Glomerular visceral epithelial cell (primary cell): ENCODE results near the gene ATP11A.

Source experiments
- DNase-seq: peaks from one replicate; pipeline ENCODE4 v3.0.0-alpha.2; 2016; ENCODE audit errors: extremely low spot score

The ATP11A gene

DNA sequence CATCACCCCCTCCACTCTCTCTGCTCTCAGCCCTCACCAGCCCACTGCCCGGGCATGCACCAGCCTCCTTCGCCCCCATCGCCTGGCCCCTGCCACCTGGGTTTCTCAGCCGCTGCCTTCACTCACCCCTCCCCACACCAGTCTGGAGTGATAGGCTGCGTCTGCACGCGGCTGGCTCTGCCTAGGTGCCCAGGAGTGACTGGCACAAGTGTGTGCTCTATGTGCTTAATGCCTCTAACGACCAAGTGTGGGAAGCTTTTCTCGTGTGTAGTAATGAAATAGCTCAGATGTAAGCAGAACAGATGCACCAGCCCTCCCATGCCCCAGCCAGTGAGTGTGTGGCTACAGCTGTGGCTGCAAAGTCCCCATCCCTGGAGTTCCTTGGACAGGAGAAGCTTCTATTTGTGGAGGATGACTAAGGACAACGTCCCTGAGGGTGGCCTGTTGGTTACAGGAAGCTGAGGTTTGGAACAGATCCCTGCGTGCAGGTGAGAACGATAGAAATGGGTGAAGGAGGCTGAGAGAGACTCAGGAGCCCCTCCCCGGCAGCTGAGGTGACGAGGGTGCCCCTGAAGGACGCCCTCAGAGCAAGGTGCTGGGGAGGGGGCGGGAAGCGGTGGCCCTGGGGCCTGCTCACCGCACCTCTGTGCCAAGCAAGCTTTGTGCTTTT is 35.6 kb downstream of the ATP11A start:
- peak; percentile 59 for DNase-seq

DNA sequence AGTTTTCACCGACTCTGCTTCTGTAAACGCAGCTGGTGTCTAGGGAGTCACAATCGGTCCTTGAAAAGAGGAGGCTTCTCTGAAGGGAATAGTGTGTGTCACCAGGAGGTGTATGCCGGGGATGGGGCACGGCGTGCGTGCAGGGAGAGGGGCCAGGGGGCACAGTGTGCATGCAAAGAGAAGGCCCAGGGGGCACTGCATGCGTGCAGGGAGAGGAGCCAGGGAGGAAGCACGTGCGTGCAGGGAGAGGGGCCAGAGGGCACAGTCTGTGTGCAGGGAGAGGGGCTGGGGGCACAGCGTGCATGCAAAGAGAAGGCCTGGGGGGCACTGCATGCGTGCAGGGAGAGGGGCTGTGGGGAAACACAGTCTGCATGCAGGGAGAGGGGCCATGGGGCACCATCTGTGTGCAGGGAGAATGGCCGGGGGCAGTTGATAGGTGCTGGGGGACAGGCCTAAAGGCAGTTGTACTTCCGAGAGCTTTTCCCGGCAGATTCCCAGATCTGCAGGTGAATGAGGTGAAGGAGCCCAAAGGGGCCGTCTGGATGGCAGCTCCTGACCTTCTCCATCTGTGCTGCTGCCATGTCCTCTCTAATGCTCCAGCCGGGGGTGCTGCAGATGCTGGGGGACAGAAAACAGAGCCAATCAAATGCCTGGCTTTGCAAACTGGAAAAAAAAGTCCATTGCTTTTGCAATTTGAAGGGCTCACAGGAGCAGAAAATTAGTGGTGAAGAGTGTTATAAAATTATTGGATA is 36.4 kb downstream of the ATP11A start:
- no peak for DNase-seq

DNA sequence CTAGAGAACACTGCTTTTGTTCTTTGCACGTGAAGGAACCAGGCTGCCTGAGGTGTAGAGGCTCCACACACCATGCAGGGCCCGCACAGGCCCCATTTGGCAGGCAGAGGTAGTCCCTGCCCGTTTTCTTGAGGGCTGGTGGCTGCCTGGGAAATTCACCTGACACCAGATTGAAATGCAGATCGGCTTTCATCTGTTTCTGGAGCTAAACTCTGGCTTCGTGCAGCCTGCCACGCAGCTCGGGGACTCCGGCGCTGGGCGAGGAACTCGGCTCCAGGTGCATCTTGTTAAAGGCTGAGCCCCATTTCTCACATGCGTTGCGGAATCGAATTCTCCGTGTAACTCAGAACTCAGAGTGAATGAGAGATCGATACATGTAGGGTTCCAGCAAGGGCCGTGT is 37.7 kb downstream of the ATP11A start:
- DNase-seq: no peak

DNA sequence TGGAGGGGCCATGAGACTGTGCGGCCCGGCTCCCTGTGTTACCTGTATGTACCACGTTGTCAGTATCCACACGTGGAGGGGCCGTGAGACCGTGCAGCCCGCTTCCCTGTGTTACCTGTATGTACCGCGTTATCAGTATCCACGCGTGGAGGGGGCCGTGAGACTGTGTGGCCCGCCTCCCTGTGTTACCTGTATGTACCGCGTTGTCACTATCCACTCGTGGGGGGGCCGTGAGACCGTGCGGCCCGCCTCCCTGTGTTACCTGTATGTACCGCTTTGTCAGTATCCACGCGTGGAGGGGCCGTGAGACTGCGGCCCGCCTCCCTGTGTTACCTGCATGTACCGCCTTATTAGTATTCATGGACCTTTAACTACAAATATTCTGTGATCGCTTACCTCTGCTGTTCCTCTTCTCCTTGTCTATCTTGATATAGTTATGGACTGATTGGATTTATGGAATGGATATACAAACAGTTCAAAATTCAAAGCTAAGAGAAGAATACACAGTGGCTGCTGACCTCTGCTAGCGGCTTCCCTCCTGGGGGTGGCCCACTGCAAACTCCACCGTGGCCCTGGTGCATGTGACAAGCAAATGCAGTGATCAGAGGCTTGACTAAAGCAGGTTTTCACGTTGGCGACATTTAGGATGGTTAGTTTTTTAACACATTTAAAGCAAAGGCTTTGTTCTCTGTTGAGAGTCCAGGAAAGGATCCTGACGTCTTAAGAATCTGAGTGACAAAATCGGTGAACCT is 38.7 kb downstream of the ATP11A start:
- no peak for DNase-seq

DNA sequence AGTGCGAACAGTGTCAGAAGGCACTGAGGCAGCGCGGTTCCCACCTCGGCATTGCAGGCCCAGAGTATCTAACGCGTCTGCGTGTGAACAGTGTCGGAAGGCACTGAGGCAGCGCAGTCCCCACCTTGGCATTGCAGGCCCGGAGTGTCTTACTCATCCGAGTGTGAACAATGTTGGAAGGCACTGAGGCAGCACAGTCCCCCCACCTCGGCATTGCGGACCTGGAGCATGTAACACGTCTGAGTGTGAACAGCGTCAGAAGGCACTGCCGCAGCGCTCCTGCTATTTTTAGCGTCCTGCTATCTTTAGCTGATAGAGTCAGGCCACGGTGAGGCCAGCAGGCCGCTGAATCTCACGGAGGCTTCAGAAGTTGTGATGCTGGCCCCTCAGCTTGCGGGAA is 39.6 kb downstream of the ATP11A start:
- DNase-seq: no peak

DNA sequence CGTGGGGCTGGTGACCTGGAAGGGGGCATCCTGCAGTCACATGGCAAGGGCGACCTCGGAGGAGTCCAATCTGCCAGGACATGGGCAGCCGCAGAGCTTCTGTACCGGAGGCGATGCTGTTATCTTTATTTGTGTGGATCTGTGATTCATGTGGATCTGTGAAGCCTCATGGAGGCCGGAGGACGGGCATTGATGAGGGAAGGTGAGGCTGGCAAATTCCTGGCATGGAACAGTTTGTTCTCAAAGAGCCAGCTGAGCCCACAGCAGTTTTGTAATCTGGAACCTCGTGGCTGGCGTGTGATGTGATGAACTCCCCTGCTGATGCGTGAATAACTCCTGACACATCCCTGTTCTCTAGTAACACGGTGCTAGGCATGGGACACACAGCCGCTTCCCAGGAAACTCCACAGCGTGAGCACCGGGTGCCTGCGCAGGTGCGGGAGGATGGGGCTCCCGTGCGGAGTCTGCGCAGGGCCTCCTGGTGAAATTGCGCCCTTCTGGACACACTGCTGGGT is 40.4 kb downstream of the ATP11A start:
- no peak for DNase-seq

DNA sequence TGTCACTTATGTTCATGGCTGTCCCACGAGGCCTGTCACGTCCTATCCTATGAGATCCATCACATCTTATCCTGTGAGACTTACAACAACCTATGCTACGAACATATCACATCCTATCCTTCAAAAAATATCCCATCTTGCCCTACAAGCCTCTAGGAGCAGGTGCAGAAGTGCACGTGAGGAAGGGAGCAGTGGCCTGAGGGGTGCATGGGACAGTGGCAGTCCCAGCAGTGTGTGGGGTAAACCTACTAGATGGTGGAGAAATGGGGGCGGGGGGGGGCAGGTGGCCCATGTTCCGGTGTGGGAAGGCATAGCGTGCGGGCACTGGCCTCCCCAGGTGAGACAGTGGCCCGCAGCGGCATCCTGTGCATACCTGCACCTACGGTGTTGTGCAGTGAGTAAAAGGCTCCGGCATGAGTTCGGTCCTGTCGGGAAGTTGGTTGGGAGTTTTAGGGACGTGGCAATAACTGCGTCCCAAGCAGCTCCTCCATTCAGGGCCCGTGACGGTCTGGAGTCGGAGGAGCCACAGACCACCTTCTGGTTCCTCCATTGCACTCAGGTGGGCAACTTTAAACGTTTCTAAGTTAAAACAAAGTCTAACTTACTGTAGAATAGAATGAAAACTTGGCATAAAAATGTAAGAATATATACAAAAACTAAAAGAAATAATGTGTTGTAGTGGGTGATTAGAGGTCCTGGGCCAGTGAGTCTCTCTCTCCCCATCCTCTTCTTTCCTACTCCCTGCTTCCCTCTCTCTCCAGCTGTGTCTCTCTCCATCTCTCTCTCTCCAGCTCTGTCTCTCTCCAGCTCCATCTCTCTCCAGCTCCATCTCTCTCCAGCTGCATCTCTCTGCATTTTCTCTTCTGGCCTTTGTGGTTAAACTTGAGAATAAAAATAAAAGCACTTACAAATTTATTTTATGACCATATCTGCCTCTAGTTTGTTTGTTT is 42.1 kb downstream of the ATP11A start:
- no peak for DNase-seq

DNA sequence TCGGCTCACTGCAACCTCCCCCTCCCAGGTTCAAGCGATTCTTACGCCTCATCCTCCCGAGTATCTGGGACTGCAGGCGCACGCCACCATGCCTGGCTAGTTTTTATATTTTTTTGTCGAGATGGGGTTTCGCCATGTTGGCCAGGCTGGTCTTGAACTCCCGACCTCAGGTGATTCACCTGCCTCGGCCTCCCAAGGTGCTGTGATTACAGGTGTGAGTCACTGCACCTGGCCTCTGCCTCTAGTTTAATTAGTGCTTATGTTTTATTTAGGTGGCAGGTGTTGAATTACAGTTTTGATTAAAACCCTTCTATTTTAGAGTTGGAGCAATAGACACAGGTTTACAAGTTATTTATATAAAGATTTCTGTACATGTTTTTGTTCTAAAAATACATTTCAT is 42.8 kb downstream of the ATP11A start:
- DNase-seq: no peak

DNA sequence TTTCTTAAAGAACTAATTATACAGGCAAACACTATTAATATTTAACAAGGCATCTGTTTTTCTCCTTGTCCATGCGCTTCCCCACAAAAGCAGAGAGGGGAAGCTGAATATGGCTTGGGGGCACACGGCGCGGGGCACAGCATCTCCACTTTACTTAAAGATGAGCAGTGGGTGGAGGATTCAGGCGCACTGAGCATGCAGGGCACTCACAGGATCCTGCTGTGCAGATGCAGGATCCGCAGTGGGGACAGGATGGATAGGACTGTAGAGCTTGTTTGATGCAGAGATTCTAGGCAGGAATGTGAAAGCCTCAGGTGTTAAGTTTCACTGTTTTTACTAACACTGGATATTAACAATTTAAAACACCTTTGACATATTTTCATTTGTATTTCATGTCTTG is 43.3 kb downstream of the ATP11A start:
- DNase-seq: no peak

DNA sequence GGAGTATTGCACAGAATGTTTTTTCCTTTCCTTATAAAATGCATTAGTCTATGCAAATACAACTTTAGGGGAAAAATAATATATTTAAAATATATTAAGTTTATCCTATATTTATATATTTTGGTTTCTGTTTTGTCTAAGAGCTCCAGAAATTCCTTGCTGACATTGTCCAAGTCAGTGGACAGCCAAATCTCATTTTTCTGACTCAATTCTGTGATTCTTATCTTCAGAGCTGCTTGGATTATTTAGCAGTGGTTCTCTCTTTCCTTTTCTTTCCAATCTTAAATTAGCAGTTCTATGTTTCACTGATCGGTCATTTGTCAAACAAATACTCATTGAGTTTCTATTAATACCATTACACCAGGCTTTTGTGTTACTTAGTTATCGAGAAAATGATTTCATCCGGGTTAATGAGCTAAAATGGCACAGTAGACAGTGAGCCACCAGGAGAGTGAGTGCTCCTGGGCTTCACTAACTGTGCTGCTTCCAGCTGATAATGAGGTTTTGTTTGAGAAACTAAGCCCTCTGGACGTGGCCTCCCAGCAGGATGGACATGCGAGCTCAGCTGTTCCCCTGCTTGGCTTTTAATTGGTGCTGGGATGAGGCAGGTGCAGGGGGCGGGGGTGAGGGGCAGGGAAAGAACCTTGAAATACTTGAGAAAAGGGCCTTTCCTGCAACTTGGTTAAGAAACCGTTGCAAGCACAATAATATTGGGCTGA is 44.0 kb downstream of the ATP11A start:
- no peak for DNase-seq

DNA sequence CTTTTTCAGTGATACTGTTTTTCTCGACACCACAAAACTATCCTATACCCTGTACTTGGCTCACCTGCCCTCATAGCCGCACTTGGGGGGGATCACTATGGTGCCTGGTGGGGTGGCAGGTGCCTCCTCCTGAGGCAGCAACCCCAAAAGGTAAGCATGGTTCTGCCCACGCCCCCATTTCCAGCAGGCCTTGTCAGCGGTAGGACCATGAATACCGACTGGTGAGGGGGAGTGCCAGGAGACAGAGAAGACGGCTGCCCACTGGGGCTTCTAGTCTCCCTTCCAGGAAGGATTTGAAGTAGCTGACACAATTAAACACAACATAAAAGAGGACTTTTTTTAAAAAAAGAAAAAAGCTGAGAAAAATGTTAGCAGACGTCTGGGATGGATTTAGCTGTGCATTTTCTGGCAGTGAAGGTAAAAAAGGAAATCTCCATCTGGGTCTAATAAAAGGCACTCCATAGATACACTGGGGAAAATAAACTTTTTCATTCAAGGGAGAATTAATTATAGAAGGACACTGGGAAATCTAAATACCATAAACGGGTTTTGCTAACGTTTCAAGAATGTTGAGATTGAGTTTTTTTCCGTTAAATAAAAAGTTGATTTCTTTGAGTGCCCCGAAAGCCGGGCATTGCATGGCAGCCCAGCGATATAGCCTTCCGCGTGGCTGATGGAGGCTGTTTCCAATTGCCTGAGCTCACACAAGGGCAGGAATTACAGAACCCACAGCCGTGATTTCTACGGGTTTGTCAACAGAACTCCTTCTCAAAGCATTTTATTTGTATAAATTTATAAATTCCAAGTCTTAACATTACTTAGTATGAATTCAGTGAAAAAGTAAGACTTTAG is 45.1 kb downstream of the ATP11A start:
- no peak for DNase-seq

DNA sequence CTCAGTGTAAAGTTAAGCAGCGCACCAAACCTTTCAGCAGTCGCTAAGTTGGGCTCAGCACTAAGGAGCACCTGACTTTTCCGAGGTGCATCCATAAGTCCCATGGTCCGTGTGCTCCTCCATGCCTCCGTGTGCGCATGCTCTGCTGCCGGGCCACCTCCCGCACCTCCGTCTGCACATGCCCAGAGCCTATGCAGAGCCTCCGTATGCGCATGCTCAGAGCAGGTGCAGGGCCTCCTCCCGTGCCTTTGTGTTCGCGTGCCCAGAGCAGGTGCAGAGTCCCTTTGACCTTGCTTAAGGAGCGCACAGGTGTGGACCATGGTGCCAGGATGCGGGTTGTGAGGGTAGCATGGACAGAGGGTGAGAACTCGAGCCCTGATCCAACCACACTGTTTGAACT is 46.0 kb downstream of the ATP11A start:
- DNase-seq: no peak

DNA sequence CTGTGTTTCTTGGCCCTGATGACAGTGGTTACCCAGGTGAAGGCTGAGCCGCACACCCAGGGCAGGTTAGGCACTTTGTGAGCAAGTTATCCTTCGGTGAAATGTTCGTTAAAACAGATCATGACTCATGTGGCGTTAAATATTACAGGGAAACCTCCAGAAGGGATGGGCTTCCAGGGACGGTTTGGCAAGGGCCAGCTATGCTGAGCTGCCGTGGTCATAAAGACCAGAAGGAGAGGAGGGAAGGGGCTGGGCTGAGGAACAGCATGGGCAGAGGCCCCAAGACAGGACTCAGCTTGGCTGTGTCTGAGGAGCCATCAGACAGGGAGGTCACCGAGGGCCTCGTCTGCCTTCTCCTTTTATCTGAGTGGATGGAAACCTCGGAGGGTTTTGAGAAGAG is 47.5 kb downstream of the ATP11A start:
- DNase-seq: no peak

DNA sequence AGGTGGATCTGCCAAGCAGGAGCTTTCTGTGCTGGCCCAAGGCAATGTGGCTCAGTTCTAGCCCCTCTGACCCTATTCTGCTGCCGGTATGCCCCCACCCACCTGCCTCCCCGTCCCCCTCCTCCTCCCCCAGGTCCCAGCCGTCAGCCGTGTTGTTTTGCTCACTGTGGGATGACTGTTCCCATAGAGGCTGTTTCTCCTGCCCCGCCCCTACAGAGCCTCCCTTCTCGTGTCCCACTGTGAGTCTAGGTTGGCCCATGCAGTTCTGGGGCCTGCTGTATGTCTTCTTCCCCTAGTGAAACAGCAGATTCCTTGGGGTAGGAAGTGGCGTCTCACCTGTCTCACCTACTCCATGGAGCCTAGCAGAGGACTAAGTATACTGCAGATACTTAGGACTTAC is 48.8 kb downstream of the ATP11A start:
- DNase-seq: no peak

DNA sequence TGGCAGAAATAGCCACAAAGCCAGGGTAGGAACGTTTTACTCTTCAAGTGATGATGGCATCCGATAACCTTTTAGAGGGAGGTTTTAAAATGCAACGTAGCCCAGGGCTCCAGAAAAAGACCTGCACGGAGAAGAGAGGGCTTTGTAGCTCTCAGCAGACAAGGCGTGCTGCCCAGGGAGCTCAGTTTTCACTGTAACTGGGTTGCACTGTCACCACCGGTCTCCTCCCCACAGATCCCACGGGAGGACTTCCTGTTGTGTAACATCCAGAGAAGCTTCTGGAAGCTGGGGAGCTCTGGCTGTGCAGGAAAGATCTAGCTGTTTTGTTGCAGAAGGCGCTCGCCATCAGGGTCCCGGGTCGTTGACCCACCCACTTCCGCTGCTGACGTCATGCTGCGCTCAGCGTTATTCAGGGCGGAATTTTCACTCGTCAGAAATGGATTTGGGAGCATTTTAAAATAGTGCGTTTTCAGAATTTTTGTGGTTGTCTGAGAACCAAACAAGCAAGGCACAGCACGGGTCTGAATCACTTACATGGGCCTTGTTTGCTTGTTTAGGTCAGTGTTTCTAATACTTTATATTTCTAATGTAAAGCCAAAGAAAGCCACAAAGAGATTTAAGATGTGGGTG is 50.8 kb downstream of the ATP11A start:
- DNase-seq: no peak

DNA sequence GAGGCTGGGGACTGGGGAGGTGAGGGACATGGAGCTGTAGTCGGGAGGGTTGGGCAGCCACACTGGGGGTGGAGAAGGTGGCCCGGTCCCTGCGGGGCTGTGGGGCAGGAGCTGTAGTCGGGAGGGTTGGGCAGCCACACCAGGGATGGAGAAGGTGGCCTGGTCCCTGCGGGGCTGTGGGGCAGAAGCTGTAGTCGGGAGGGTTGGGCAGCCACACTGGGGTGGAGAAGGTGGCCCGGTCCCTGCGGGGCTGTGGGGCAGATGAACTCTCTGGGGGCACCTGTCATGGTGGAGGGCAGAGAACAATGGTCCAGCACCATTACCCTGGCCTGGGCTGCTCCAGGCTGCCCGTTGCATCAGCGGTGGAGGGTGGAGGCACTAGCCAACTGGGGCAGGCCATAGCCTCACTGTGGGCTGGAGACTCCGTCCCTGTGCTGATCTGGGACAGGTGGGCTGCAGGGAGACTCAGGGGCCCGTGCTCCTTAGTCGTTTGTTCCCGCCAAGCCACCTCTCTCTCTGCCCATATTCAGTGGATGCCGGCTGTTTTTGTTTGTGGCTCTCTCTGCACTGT is 51.4 kb downstream of the ATP11A start:
- no peak for DNase-seq

DNA sequence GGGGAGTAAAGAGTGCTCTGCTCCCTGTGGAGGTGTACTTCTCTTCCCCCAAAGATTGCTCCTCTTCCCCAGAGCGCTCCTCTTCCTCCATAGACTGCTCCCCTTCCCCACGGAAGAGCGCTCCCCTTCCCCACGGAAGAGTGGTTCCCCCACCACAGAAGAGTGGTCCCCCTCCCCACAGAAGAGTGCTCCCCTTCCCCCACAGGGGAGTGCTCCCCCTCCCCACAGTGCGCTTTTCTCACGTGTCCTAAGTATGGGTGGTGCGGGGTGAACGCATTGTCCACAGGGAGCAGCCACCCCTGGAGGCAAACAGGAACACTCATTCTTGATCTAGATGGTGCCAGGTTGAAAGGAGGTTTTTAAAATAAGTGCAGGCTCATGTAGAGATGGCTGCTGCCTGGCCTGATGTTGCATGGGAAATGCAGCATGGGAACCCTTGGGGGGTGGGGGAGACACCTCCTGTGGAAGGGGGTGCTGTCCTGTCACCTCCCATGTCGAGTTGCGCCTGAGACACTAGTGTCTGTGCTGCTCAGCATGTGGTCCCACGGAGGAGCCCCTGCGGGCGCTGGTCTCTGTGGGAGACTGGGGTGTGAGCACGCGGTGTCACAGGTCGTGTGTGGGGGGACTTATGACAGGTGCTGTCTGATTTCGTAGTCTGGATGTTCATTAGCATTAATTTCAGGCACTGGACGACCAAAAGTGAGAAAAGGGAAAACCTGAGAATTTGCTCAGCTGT is 52.2 kb downstream of the ATP11A start:
- DNase-seq: no peak

DNA sequence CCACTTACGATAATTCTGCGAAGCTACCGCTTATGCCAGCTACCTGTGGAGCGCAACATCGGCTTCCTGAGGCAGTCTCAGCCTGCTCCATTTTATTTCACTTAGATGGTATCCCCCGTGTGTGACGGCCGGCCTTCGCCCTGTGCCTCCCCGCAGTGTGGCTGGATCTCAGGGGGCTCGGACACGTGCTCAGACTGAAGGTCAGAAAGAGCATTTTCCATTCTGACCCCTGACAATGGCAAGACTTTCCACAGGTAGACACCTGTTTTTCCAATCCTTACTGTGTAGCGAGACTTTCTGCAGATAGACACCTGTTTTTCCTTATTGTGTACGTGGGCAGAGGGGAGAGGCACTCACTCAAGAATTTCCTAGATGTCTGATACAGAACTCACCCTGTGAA is 52.7 kb downstream of the ATP11A start:
- no peak for DNase-seq
